GM10248 (cell line): ENCODE results near the gene TMEM141.
A peak's percentile ranks its signal among the peaks of the same experiment; 100 is the strongest.
"Not testable (repeated sequence)": the region's sequence is repeated elsewhere in the genome, so short reads cannot be mapped to it uniquely, and the experiment has no call there.

Experiments used
- CTCF ChIA-PET: fragments of 300-600 bp; sonication (Branson Sonifier 250); formaldehyde crosslinking; extraction: SDS; loops from one replicate; lab custom pipeline; 2021; ENCODE audit warnings: antibody characterized with exemption; lab: Yijun Ruan, JAX
- POLR2A ChIA-PET: fragments of 350-650 bp; sonication (Branson Sonifier 250); formaldehyde crosslinking; extraction: SDS; loops from one replicate; lab custom pipeline; 2020; ENCODE audit warnings: antibody characterized with exemption; lab: Yijun Ruan, JAX
- DNase-seq: peaks from one replicate; pipeline ENCODE4 v3.0.0; 2012; ENCODE audit errors: extremely low spot score
- TF ChIP-seq, protein P1 (sequence below): IDR thresholded peaks from 2 replicates; pipeline ENCODE4 v1.5.1; 2012; ENCODE audit warnings: mild to moderate bottlenecking, low read depth; ENCODE audit errors: extremely low read depth, missing control alignments, control extremely low read depth

TMEM141 gene

DNA sequence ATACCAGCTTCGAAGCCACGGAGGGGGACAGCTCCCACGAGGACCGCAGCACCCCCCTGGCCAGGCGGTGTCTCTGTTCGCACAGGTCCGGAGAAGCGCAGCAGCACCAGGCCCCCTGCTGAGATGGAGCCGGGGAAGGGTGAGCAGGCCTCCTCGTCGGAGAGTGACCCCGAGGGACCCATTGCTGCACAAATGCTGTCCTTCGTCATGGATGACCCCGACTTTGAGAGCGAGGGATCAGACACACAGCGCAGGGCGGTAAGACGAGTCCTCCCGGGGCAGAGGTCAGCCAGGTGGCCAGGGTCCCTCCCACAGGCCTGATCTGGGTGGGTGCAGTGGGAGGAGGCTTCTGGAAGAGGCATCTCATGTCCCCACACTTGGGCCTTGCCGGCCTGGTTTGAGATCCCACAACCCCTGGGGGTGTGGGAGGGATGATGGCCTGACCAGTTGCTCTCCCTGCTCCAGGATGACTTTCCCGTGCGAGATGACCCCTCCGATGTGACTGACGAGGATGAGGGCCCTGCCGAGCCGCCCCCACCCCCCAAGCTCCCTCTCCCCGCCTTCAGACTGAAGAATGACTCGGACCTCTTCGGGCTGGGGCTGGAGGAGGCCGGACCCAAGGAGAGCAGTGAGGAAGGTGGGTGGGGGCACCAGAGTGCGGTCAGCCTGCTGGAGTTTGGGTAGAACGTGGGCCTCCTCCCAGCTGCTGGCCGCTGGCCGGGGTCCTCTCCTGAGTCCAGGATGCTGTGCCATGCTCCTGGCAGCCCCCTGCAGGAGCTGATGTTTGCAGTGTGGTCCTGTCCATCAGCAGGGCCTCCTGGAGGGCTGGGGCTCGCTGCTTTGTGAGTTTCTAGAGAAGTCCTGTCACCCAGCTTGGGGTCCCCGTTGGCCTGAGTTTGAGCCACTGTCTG, 48.3 kb downstream of the TMEM141 start:
- CTCF ChIA-PET, result interaction anchor here (1.2 to 6.3 kb wide), 2 partner anchors 23 to 98 kb away, joined by 3 to 77 read pairs; no protein-coding TSS in a partner anchor
- DNase-seq, result no peak
- TF ChIP-seq, protein P1, sequence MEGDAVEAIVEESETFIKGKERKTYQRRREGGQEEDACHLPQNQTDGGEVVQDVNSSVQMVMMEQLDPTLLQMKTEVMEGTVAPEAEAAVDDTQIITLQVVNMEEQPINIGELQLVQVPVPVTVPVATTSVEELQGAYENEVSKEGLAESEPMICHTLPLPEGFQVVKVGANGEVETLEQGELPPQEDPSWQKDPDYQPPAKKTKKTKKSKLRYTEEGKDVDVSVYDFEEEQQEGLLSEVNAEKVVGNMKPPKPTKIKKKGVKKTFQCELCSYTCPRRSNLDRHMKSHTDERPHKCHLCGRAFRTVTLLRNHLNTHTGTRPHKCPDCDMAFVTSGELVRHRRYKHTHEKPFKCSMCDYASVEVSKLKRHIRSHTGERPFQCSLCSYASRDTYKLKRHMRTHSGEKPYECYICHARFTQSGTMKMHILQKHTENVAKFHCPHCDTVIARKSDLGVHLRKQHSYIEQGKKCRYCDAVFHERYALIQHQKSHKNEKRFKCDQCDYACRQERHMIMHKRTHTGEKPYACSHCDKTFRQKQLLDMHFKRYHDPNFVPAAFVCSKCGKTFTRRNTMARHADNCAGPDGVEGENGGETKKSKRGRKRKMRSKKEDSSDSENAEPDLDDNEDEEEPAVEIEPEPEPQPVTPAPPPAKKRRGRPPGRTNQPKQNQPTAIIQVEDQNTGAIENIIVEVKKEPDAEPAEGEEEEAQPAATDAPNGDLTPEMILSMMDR, result no peak
- POLR2A ChIA-PET, result no interaction called here

DNA sequence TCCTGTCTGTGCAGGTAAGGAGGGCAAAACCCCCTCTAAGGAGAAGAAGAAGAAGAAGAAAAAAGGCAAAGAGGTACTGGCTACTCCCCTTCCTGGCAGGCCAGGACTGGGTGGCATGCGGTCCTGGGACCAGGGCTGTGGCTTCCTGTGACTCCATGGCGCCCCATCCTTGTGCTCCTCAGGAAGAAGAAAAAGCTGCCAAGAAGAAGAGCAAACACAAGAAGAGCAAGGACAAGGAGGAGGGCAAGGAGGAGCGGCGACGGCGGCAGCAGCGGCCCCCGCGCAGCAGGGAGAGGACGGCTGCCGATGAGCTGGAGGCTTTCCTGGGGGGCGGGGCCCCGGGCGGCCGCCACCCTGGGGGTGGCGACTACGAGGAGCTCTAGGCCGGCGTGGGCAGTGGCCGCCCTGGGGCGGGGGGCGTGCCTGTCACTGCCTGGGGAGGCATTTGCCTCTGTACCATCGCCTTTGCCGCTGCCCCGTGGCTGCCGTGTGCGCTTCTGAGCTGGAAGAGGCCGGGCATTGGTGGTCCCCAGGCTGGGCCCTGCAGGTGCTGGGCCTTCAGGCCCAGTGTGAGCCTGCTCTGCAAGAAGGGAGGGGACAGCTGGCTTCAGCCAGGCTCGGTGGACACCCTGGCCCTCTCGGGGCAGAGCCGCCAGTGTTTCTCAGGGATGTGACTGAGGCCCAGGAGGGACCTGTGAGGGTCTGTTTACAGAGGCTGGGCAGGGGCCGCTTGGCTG, 49.2 kb downstream of the TMEM141 start:
- DNase-seq, result no peak
- CTCF ChIA-PET, result interaction anchor here (0.8 to 6.3 kb wide), 4 partner anchors 11 to 190 kb away, joined by 3 to 77 read pairs (median 16); partner anchors contain the start of genes ABCA2 and FUT7
- POLR2A ChIA-PET, result no interaction called here

DNA sequence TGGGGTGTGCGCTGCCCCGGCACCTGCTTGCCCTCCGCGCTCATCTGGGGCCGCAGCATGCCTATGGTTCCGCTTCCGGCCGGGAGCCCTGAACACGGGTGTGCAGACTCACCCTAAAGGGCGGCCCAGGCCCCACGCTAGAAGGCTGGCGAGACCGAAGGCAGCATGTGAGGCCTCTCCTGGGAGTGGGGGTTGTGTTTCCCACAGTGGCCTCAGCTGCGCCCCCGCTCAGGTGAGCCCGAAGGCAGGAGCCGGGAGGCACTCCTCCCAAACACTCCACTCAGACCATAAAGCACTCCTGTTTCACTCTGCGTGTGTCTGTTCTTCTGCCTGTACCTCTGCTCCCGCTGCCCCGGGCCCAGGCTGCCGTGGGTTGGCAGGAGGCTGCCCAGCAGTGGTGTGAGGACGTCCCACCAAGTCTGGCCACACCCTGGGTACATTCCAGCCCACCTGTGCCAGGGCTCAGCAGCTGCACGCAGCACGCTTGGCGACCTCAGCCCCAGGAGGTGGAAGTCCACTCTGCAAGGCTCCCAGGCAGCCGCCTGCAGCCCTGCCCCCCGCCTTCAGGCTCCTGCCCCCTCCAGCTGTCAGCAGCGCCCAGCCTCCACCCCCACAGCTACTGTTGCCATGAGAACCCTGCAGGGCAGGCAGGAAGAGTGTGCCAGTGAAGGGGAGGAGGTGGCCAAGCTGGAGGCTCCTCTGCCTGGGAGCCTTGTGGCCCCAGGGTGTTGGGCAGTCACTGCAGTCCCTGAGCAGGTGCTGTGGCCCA, 49.9 kb downstream of the TMEM141 start:
- ChIA-PET POLR2A (interaction anchor here (0.9 kb wide), 1 partner anchor 45 kb away, joined by 3 read pairs; the partner anchor contains the start of gene TRAF2), CTCF (interaction anchor here (0.8 to 6.3 kb wide), 13 partner anchors 12 to 226 kb away, joined by 3 to 77 read pairs (median 10); partner anchors contain the start of genes ABCA2, FUT7, RABL6 and TRAF2)
- no peak for DNase-seq
- TF ChIP-seq, protein P1, result no peak

More for the DNA sequence above, 49.2 kb downstream of the TMEM141 start:
- TF ChIP-seq, protein P1, result no peak

DNA sequence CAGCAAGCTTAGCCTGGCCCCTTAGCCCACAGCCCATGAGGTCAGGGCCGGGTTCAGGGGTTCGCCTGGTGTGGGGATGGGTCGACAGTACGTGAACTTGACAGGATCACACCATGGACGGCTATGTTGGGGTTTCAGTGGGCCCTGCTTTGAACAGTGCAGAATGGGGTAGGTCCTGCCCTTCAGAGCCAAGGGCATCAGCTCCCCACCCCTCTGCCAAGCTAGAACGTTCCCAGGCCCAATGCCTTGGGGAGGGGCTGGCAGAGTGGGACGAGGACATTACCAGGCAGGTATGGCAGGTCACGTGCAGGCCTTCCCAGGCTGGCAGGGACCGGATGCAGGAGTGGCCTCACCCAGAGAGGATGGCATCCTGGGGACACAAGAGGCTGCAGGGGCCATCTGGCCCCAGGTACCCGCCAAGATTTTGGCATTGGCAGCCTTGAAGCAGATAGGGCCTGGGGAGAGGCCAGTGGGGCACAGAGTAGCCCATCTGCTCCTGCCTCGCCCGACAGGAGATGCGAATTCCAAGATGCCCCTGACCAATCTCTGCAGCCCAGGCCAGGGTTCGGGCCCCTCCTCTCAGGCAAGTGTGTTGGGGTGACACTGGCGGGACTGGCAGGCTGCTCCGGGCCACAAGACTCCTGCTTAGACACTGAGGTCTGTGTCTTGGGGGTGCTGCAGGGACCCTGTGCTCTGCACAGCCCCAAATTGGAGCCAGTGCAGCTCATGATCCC, 50.7 kb downstream of the TMEM141 start:
- DNase-seq, result not testable (repeated sequence)
- POLR2A ChIA-PET, result interaction anchor here (0.6 to 1.6 kb wide), 4 partner anchors 10 to 229 kb away, joined by 3 to 4 read pairs (median 3); partner anchors contain the start of genes MAMDC4 and TRAF2
- CTCF ChIA-PET, result interaction anchor here (0.7 to 6.3 kb wide), 41 partner anchors 8 to 259 kb away, joined by 3 to 77 read pairs (median 5); partner anchors contain the start of genes ABCA2, CCDC183, FUT7 and MAN1B1

DNA sequence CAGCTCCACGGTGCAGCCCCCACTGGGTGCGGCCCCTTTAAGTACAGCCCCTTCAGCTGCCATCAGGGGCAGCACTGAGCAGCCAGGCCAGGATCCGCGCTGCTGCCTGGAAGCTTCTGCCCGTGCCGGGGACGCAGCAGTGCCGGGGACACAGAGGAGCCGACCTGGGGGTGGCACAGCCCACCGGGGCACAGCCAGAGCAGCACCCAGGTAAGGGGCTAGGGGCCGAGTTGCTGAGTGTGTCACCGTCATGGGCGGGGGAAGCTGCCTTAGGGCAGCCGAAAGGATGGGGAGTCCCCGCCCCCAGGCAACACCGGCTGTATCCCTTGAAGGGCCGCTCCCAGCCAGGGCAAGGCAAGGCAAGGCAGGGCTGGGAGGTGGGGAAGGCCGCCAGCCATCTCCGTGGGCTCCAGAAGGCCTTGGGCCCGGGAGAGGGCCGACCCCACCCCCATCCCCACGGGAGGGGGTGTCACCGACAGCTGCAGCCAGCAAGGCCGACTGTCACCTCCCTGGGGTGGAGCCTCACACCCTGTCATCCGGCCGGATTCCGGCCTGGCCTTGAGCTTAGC, 51.3 kb downstream of the TMEM141 start, which contains the start of gene AJM1:
AJM1 (plus strand) TSS at position 99 of the 569 bp plus-strand sequence. CDS start 1,937 bp downstream, outside the sequence.
- POLR2A ChIA-PET, result interaction anchor here (0.6 to 1.6 kb wide), 4 partner anchors 10 to 228 kb away, joined by 3 to 4 read pairs (median 3); partner anchors contain the start of genes MAMDC4 and TRAF2
- TF ChIP-seq, protein P1, result peak; percentile 98
- CTCF ChIA-PET, result interaction anchor here (0.7 to 6.3 kb wide), 46 partner anchors 9 to 258 kb away, joined by 3 to 77 read pairs (median 4); partner anchors contain the start of genes ABCA2, CCDC183, FUT7 and MAN1B1
- DNase-seq, result peak; percentile 83
